H1 (cell line): ENCODE results near the gene TMEM181. TPM values are rescaled to one million over a fixed set of nuclear protein-coding genes. Genes with fewer than 3 reads are reported as not detected.

Source experiments
- CTCF ChIA-PET: fragments of 300-600 bp; sonication (Branson Sonifier 250); formaldehyde crosslinking; loops from one replicate; lab custom pipeline; 2021; ENCODE audit not compliant: partially characterized antibody; lab: Charles Lee
- POLR2A ChIA-PET: fragments of 300-600 bp; sonication (Branson Sonifier 250); formaldehyde crosslinking; loops from one replicate; lab custom pipeline; 2021; ENCODE audit warnings: inconsistent platforms; ENCODE audit not compliant: partially characterized antibody; lab: Charles Lee
- DNase-seq, 2 experiments: peaks; one replicate each; pipeline versions ENCODE4 v3.0.0 to v3.0.0-alpha.2; 2010 to 2022; ENCODE audit warnings: low spot score in 2 of 2, low read depth in 1 of 2, mixed read lengths in 1 of 2
- FAIRE-seq: peaks from 2 replicates; lab custom pipeline; 2011; peaks lifted over from hg19 to GRCh38; lab: Jason Lieb, UNC
- H2AFZ ChIP-seq: 2 replicates; pipeline ENCODE4 v1.8.1; 2012; ENCODE audit warnings: low read length, inconsistent platforms
- H2AK5ac ChIP-seq: 2 replicates; pipeline ENCODE4 v1.6.1; 2013; ENCODE audit warnings: low read depth, low read length
- H2BK120ac ChIP-seq: replicated peaks from 2 replicates; pipeline ENCODE3; 2013; ENCODE audit warnings: low read depth, low read length, inconsistent platforms
- H2BK12ac ChIP-seq: 2 replicates; pipeline ENCODE4 v1.6.1; 2013; ENCODE audit warnings: low read depth, low read length
- H2BK15ac ChIP-seq: 2 replicates; pipeline ENCODE4 v1.6.1; 2013; ENCODE audit warnings: low read length
- H2BK20ac ChIP-seq: 2 replicates; pipeline ENCODE4 v1.6.1; 2013; ENCODE audit warnings: low read length
- H2BK5ac ChIP-seq: 2 replicates; pipeline ENCODE4 v1.6.1; 2013; ENCODE audit warnings: low read depth, low read length
- H3K14ac ChIP-seq: 2 replicates; pipeline ENCODE4 v1.6.1; 2013; ENCODE audit warnings: inconsistent platforms; ENCODE audit not compliant: insufficient read length
- H3K18ac ChIP-seq: 2 replicates; pipeline ENCODE4 v1.6.1; 2013; ENCODE audit warnings: low read length; ENCODE audit errors: extremely low read depth
- H3K23ac ChIP-seq: 2 replicates; pipeline ENCODE4 v1.6.1; 2013; ENCODE audit warnings: inconsistent platforms; ENCODE audit not compliant: insufficient read length
- H3K23me2 ChIP-seq: 2 replicates; pipeline ENCODE4 v1.6.1; 2013; ENCODE audit warnings: low read depth, low read length
- H3K27ac ChIP-seq: 2 replicates; pipeline ENCODE4 v1.6.1; 2011; ENCODE audit warnings: low read depth, low read length, inconsistent platforms
- H3K27me3 ChIP-seq, 4 experiments: replicated peaks in 1 of 4; 1 replicate in 1 of 4; 2 replicates in 3 of 4; pipeline versions ENCODE4 v1.6.1 to v1.8.1; 2011 to 2013; ENCODE audit warnings: low read length in 3 of 4, mild to moderate bottlenecking in 3 of 4, inconsistent platforms in 2 of 4, mixed read lengths in 2 of 4, moderate library complexity in 1 of 4; ENCODE audit not compliant: control insufficient read depth in 3 of 4, insufficient read depth in 3 of 4; ENCODE audit errors: extremely low read depth in 1 of 4
- H3K36me3 ChIP-seq, 4 experiments: 2 replicates each; pipeline versions ENCODE4 v1.6.1 to v1.8.1; 2011 to 2013; ENCODE audit warnings: mild to moderate bottlenecking in 4 of 4, low read length in 3 of 4, moderate library complexity in 2 of 4, control low read depth in 1 of 4, inconsistent platforms in 1 of 4; ENCODE audit not compliant: insufficient read depth in 4 of 4, control insufficient read depth in 2 of 4
- H3K4ac ChIP-seq: replicated peaks from 2 replicates; pipeline ENCODE3; 2013; ENCODE audit warnings: low read length, low read depth, mixed read lengths, inconsistent platforms; ENCODE audit not compliant: insufficient read length
- H3K4me1 ChIP-seq, 4 experiments: replicated peaks in 1 of 4; 1 replicate in 1 of 4; 2 replicates in 3 of 4; pipeline versions ENCODE4 v1.6.1 to v1.8.1; 2011 to 2013; ENCODE audit warnings: low read length in 3 of 4, inconsistent platforms in 2 of 4, mixed read lengths in 1 of 4; ENCODE audit not compliant: insufficient read depth in 4 of 4, control insufficient read depth in 3 of 4
- H3K4me2 ChIP-seq, 2 experiments: 2 replicates each; pipeline versions ENCODE4 v1.6.1 to v1.8.1; 2011 to 2013; ENCODE audit warnings: low read depth in 2 of 2, low read length in 2 of 2, control low read depth in 1 of 2, inconsistent platforms in 1 of 2, mild to moderate bottlenecking in 1 of 2; ENCODE audit not compliant: insufficient read depth in 1 of 2
- H3K4me3 ChIP-seq, 4 experiments: fragments of 200-600, 300-600 bp in 1 of 4; sonication (generic), shearing (Covaris generic), sonication (Bioruptor Twin) in 1 of 4; 2 replicates each; pipeline versions ENCODE4 v1.5.1 to v1.8.1; 2011 to 2016; ENCODE audit warnings: low read length in 4 of 4, low read depth in 3 of 4, control low read depth in 2 of 4, inconsistent platforms in 2 of 4, mild to moderate bottlenecking in 2 of 4, mixed read lengths in 1 of 4, moderate library complexity in 1 of 4; ENCODE audit not compliant: insufficient read depth in 2 of 4; ENCODE audit errors: extremely low read depth in 1 of 4
- H3K56ac ChIP-seq: replicated peaks from 2 replicates; pipeline ENCODE3; 2013; ENCODE audit warnings: low read depth, mild to moderate bottlenecking, mixed read lengths, low read length, inconsistent platforms; ENCODE audit not compliant: insufficient read length
- H3K79me1 ChIP-seq: 2 replicates; pipeline ENCODE4 v1.6.1; 2013; ENCODE audit warnings: low read depth, low read length, control low read depth
- H3K79me2 ChIP-seq, 2 experiments: 2 replicates each; pipeline versions ENCODE4 v1.6.1 to v1.8.1; 2012 to 2013; ENCODE audit warnings: low read length in 2 of 2, mild to moderate bottlenecking in 2 of 2, inconsistent platforms in 1 of 2; ENCODE audit not compliant: insufficient read depth in 2 of 2, control insufficient read depth in 1 of 2
- H3K9ac ChIP-seq, 4 experiments: replicated peaks in 1 of 4; 1 replicate in 1 of 4; 2 replicates in 3 of 4; pipeline versions ENCODE4 v1.6.1 to v1.8.1; 2011 to 2013; ENCODE audit warnings: low read depth in 3 of 4, low read length in 3 of 4, control low read depth in 2 of 4, mild to moderate bottlenecking in 2 of 4, moderate library complexity in 2 of 4, inconsistent platforms in 1 of 4; ENCODE audit errors: extremely low read depth in 1 of 4
- H3K9me3 ChIP-seq, 2 experiments: 2 replicates each; pipeline versions ENCODE4 v1.6.1 to v1.8.1; 2012 to 2013; ENCODE audit warnings: mild to moderate bottlenecking in 2 of 2, moderate library complexity in 2 of 2, control low read depth in 1 of 2, inconsistent platforms in 1 of 2, low read depth in 1 of 2, low read length in 1 of 2, mixed read lengths in 1 of 2; ENCODE audit not compliant: insufficient read depth in 2 of 2
- H4K20me1 ChIP-seq, 2 experiments: replicated peaks in 1 of 2; 2 replicates each; pipeline versions ENCODE3 to v1.8.1; 2011 to 2013; ENCODE audit warnings: inconsistent platforms in 2 of 2, low read length in 2 of 2, mild to moderate bottlenecking in 1 of 2; ENCODE audit not compliant: insufficient read depth in 2 of 2, control insufficient read depth in 1 of 2
- H4K5ac ChIP-seq: 2 replicates; pipeline ENCODE4 v1.6.1; 2013; ENCODE audit warnings: low read length, low read depth, mixed read lengths, inconsistent platforms; ENCODE audit not compliant: insufficient read length
- H4K8ac ChIP-seq: 2 replicates; pipeline ENCODE4 v1.8.0; 2013; ENCODE audit warnings: mild to moderate bottlenecking, moderate library complexity, low read length, inconsistent platforms; ENCODE audit not compliant: insufficient read depth; ENCODE audit errors: extremely low read depth
- H4K91ac ChIP-seq: replicated peaks from 2 replicates; pipeline ENCODE3; 2013; ENCODE audit warnings: low read length, mixed read lengths, inconsistent platforms; ENCODE audit not compliant: insufficient read length
- ATF3 ChIP-seq: IDR thresholded peaks from 2 replicates; pipeline ENCODE4 v1.6.1; 2011; ENCODE audit warnings: low read depth, mild to moderate bottlenecking, low read length; ENCODE audit not compliant: insufficient read depth
- BACH1 ChIP-seq: IDR thresholded peaks from 2 replicates; pipeline ENCODE4 v1.6.1; 2012; ENCODE audit warnings: low read length, improper control_type of control experiment
- BRCA1 ChIP-seq: IDR thresholded peaks from 2 replicates; pipeline ENCODE4 v1.6.1; 2012; ENCODE audit warnings: low read depth, low read length, improper control_type of control experiment
- CEBPB ChIP-seq: IDR thresholded peaks from 2 replicates; pipeline ENCODE4 v1.6.1; 2012; ENCODE audit warnings: low read depth, low read length
- EP300 ChIP-seq, 2 experiments: IDR thresholded peaks; 1 replicate in 1 of 2; 2 replicates in 1 of 2; pipeline ENCODE4 v1.6.1; 2011 to 2012; ENCODE audit warnings: low read depth in 2 of 2, low read length in 2 of 2, mild to moderate bottlenecking in 2 of 2, borderline replicate concordance in 1 of 2, inconsistent platforms in 1 of 2, moderate library complexity in 1 of 2
- EZH2 ChIP-seq: fragments of 200-600 bp; sonication (generic); IDR thresholded peaks from 2 replicates; pipeline ENCODE4 v1.7.1; 2012; ENCODE audit warnings: low read depth, mild to moderate bottlenecking, moderate library complexity, low read length, inconsistent platforms; ENCODE audit not compliant: severe bottlenecking
- GABPA ChIP-seq: IDR thresholded peaks from 2 replicates; pipeline ENCODE4 v1.6.1; 2011; ENCODE audit warnings: mild to moderate bottlenecking, low read length, moderate library complexity, borderline replicate concordance; ENCODE audit not compliant: insufficient read depth
- JUN ChIP-seq: IDR thresholded peaks from 2 replicates; pipeline ENCODE4 v1.6.1; 2011; ENCODE audit warnings: low read depth, mild to moderate bottlenecking, improper control_type of control experiment, low read length
- KDM4A ChIP-seq: IDR thresholded peaks from one replicate; pipeline ENCODE4 v1.7.1; 2012; ENCODE audit warnings: low read depth, mild to moderate bottlenecking, moderate library complexity, low read length, inconsistent platforms; ENCODE audit not compliant: severe bottlenecking
- NANOG ChIP-seq: IDR thresholded peaks from 2 replicates; pipeline ENCODE4 v1.6.1; 2011; ENCODE audit warnings: low read length, low read depth, mild to moderate bottlenecking, inconsistent platforms; ENCODE audit not compliant: insufficient read depth, poor library complexity, severe bottlenecking
- POLR2AphosphoS5 ChIP-seq: IDR thresholded peaks from 2 replicates; pipeline ENCODE4 v1.6.1; 2011; ENCODE audit warnings: low read depth, low read length
- RXRA ChIP-seq: IDR thresholded peaks from 2 replicates; pipeline ENCODE4 v1.6.1; 2011; ENCODE audit warnings: low read depth, mild to moderate bottlenecking, low read length, moderate library complexity; ENCODE audit not compliant: insufficient read depth
- WGBS, 2 experiments: shearing (Covaris generic) in 1 of 2; methylation state at CpG; one replicate each; pipeline versions ENCODE4 v1.1.6 to v1.1.7; 2013 to 2015; ENCODE audit warnings: low lambda C conversion rate in 2 of 2, mixed read lengths in 2 of 2, inconsistent platforms in 1 of 2, low coverage in 1 of 2, missing lambda C conversion rate in 1 of 2; ENCODE audit not compliant: insufficient replicate concordance in 2 of 2, insufficient coverage in 1 of 2, insufficient read length in 1 of 2; ENCODE audit errors: extremely low coverage in 1 of 2, missing lambda C conversion rate in 1 of 2; 5-methylcytosine and 5-hydroxymethylcytosine counted together
- polyA plus RNA-seq, 7 experiments: library from polyadenylated mRNA; depleted of rRNA in 3 of 7; stranded (reverse) in 5 of 7; unstranded in 2 of 7; fragments of >200 nt in 5 of 7; fragments of 200-250 nt in 2 of 7; gene quantifications; 1 replicate in 5 of 7; 2 replicates in 1 of 7; 4 replicates in 1 of 7; pipeline versions ENCODE4 v1.2.1 to v1.2.3, GENCODE V29; 2011 to 2013; ENCODE audit warnings: missing spikeins in 2 of 7, mixed read lengths in 2 of 7
- total RNA-seq: library from RNA; stranded (reverse); fragmentation: NEBNext Ultra II Directional; extraction: Animal tissue kit (Norgen Biotek cat#: 25700); gene quantifications from 2 replicates; pipeline ENCODE4 v1.2.1, GENCODE V29; 2021

TMEM181 gene
- total and polyA plus RNA-seq, 2 of the 8 experiments (the other 6 are each of a cell fraction or from before 2014, with no cell fraction given) = 8.6 to 19.0 TPM

- no peak overlapping the region for H4K8ac ChIP-seq
- H3K4me1 ChIP-seq = peaks cover 0 to 4% (median 1%) of the 10 kb centered on the region in 4 experiments; a peak in 1 of 7 replicates
- FAIRE-seq (no peak), DNase-seq (peak in 1 of 2 experiments; percentile 41)
- H3K79me1 ChIP-seq = peaks cover 10% of the 10 kb centered on the region
- H3K18ac ChIP-seq = no peak overlapping the region
- H3K36me3 ChIP-seq = peaks cover 0 to 20% (median 5%) of the 10 kb centered on the region in 4 experiments; a peak in 4 of 8 replicates
- H2AFZ ChIP-seq = no peak overlapping the region
- H3K9ac ChIP-seq = no peak overlapping the region
- H4K91ac ChIP-seq = no peak overlapping the region
- peaks cover 0 to 23% of the 10 kb centered on the region in 2 experiments; a peak in 2 of 4 replicates for H3K79me2 ChIP-seq
- POLR2A ChIA-PET = interaction anchor here (1.4 to 1.8 kb wide), 2 partner anchors 13 to 52 kb away, joined by 4 to 5 read pairs; no protein-coding TSS in a partner anchor
- H3K4me2 ChIP-seq = no peak overlapping the region
- CTCF ChIA-PET = interaction anchor here (0.7 to 2.1 kb wide), 7 partner anchors 8 to 444 kb away, joined by 3 to 8 read pairs (median 3); no protein-coding TSS in a partner anchor
- peaks cover 4 to 12% of the 10 kb centered on the region in 2 experiments for H4K20me1 ChIP-seq
- peaks cover 3% of the 10 kb centered on the region; the same call in 1 of the 2 replicates for H3K23me2 ChIP-seq
- H2BK20ac ChIP-seq = no peak overlapping the region
- no peak overlapping the region for H2AK5ac ChIP-seq
- H2BK15ac ChIP-seq = no peak overlapping the region
- no peak overlapping the region for H3K27ac ChIP-seq
- H2BK12ac ChIP-seq = no peak overlapping the region
- H3K27me3 ChIP-seq = no peaks in the 10 kb centered on the region
- no peak overlapping the region for H3K4me3 ChIP-seq
- H3K9me3 ChIP-seq = no peaks in the 10 kb centered on the region
- H3K14ac ChIP-seq = no peak overlapping the region
- H2BK5ac ChIP-seq = no peak overlapping the region
- no peak overlapping the region for H4K5ac ChIP-seq
- H3K4ac ChIP-seq = no peak overlapping the region
- WGBS, 2 experiments = 81% methylated on average over 5 of the region's 5 CpGs; no CpG with 5 or more reads in 1 of the 2 experiments
- no peak overlapping the region for H3K23ac ChIP-seq
- H3K56ac ChIP-seq = no peak overlapping the region
- no peak overlapping the region for H2BK120ac ChIP-seq
- TF ChIP-seq POLR2AphosphoS5 (no peak), EP300 (IDR thresholded peaks at IDR 0.05; ENCODE audit: borderline replicate concordance in 1 of 2, low read depth in 2 of 2, low read length in 2 of 2) (no peak), BACH1 (no peak), JUN (no peak), RXRA (no peak), ATF3 (no peak), EZH2 (no peak), KDM4A (no peak), CEBPB (no peak), NANOG (no peak), GABPA (no peak), BRCA1 (no peak)
These were observed 79.2 kb downstream of the TMEM181 start for GRCh38 chr6:158639056-158639455.
